ENCODE data around the gene PARD6B.

Gene PARD6B

DNA sequence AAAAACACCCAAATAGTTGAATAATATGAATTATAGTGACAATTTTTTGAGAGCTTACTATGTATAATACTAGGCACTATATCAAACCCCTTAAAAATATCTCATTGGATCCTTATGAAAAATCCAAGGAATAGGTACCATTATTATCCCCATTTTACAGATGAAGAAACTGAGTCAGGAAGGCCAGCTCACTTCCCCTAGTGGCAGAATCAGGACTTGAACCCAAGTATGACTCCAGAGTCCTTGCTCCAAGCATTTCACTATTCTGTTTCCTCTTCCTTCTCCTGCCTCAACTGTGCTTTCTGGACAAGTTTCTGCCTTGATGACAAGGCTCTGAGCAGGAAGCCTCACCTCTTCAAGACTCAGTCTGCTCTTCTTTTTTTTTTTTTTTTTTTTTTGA is 10.8 kb upstream of the PARD6B start:
- no peak overlapping the region for H3K9ac ChIP-seq (ENCODE audit: low read length)
- H3K27ac ChIP-seq (ENCODE audit: low read depth, low read length) = no peak overlapping the region
- H3K9me2 ChIP-seq (replicated peaks; ENCODE audit: insufficient read depth, low read length) = no peaks in the 10 kb centered on the region
- H2AFZ ChIP-seq (ENCODE audit: low read depth, low read length, severe bottlenecking) = no peak overlapping the region
- no peaks in the 10 kb centered on the region for H3K36me3 ChIP-seq (ENCODE audit: low read length)
- no peaks in the 10 kb centered on the region for H3F3A ChIP-seq (ENCODE audit: insufficient read depth)
- H3K27me3 ChIP-seq (ENCODE audit: low read length) = no peaks in the 10 kb centered on the region
- TF ChIP-seq, protein P1, sequence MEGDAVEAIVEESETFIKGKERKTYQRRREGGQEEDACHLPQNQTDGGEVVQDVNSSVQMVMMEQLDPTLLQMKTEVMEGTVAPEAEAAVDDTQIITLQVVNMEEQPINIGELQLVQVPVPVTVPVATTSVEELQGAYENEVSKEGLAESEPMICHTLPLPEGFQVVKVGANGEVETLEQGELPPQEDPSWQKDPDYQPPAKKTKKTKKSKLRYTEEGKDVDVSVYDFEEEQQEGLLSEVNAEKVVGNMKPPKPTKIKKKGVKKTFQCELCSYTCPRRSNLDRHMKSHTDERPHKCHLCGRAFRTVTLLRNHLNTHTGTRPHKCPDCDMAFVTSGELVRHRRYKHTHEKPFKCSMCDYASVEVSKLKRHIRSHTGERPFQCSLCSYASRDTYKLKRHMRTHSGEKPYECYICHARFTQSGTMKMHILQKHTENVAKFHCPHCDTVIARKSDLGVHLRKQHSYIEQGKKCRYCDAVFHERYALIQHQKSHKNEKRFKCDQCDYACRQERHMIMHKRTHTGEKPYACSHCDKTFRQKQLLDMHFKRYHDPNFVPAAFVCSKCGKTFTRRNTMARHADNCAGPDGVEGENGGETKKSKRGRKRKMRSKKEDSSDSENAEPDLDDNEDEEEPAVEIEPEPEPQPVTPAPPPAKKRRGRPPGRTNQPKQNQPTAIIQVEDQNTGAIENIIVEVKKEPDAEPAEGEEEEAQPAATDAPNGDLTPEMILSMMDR (IDR thresholded peaks at IDR 0.05; ENCODE audit: insufficient read depth, low read length, poor library complexity, severe bottlenecking) = no peak
- no peak for TF ChIP-seq EZH2phosphoT487 (conservative IDR thresholded peaks at IDR 0.05; ENCODE audit: low read length)
- H3K9me3 ChIP-seq (ENCODE audit: insufficient read depth, low read length) = no peaks in the 10 kb centered on the region
- H4K20me1 ChIP-seq (ENCODE audit: low read depth, low read length) = no peaks in the 10 kb centered on the region
- no peaks in the 10 kb centered on the region for H3K79me2 ChIP-seq (ENCODE audit: insufficient read depth, low read length)
- no peak overlapping the region for H3K4me2 ChIP-seq (ENCODE audit: low read depth, low read length, poor library complexity, severe bottlenecking)
- H3K4me3 ChIP-seq (ENCODE audit: insufficient read depth, low read length, poor library complexity, severe bottlenecking) = no peak overlapping the region

DNA sequence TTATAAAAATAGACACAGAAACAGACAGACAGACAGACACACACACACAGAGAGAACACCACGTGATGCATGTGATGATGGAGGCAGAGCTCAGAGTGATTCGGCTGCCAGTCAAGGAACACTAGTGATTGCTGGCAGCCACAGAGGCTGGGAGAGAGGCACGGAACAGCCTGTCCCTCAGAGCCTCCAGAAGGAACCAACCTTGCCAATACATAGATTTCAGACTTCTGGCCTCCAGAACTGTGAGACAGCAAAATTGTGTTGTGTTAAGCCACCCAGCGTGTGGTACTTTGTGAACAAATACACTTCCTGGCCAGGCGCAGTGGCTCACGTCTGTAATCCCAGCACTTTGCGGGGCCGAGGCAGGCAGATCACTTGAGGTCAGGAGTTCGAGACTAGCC is 9.5 kb upstream of the PARD6B start:
- Histone ChIP-seq H3F3A (ENCODE audit: insufficient read depth) (no peaks in the 10 kb centered on the region), H3K4me2 (ENCODE audit: low read depth, low read length, poor library complexity, severe bottlenecking) (no peak overlapping the region), H3K9ac (ENCODE audit: low read length) (no peak overlapping the region), H3K9me3 (ENCODE audit: insufficient read depth, low read length) (no peaks in the 10 kb centered on the region), H3K36me3 (ENCODE audit: low read length) (no peaks in the 10 kb centered on the region), H3K79me2 (ENCODE audit: insufficient read depth, low read length) (no peaks in the 10 kb centered on the region), H3K9me2 (replicated peaks; ENCODE audit: insufficient read depth, low read length) (no peaks in the 10 kb centered on the region), H3K4me3 (ENCODE audit: insufficient read depth, low read length, poor library complexity, severe bottlenecking) (no peak overlapping the region), H3K27me3 (ENCODE audit: low read length) (no peaks in the 10 kb centered on the region), H4K20me1 (ENCODE audit: low read depth, low read length) (no peaks in the 10 kb centered on the region), H3K27ac (ENCODE audit: low read depth, low read length) (no peak overlapping the region), H2AFZ (ENCODE audit: low read depth, low read length, severe bottlenecking) (no peak overlapping the region)
- no peak for TF ChIP-seq EZH2phosphoT487 (conservative IDR thresholded peaks at IDR 0.05; ENCODE audit: low read length)
- TF ChIP-seq, protein P1 (IDR thresholded peaks at IDR 0.05; ENCODE audit: insufficient read depth, low read length, poor library complexity, severe bottlenecking) = no peak

DNA sequence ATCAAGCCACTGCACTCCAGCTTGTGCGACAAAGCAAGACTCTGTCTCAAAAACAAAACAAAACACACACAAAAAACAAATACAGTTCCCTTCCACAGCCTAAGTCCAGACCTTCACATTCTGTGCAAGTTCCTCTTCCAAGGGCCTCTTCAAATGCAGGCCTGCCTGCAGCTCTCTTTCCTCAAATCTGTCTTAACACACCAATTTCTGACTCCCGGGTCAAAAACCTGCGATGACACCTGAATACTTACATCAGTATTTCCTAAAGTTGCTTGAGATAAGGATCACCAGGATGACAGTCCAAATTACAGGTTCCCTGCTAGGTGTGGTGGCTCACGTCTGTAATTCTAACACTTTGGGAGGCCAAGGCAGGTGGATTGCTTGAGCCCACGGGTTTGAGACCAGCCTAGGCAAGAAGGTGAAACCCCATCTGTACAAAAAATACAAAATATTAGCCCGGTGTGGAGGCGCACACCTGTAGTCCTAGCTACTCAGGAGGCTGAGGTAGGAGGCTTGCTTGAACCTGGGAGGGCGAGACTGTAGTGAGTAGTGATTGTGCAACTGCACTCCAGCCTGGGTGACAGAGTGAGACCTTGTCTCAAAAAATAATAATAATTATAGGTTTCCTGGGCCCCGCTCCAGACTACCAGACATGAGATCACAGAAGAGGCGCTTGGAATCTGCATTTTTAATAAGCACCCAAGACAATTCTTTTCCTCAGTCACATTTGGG is 8.8 kb upstream of the PARD6B start:
- Histone ChIP-seq H3K4me2 (ENCODE audit: low read depth, low read length, poor library complexity, severe bottlenecking) (no peak overlapping the region), H4K20me1 (ENCODE audit: low read depth, low read length) (no peaks in the 10 kb centered on the region), H3K9me3 (ENCODE audit: insufficient read depth, low read length) (no peaks in the 10 kb centered on the region), H3K27ac (ENCODE audit: low read depth, low read length) (no peak overlapping the region), H3K27me3 (ENCODE audit: low read length) (no peaks in the 10 kb centered on the region), H3K9ac (ENCODE audit: low read length) (no peak overlapping the region), H3K4me3 (ENCODE audit: insufficient read depth, low read length, poor library complexity, severe bottlenecking) (no peak overlapping the region), H2AFZ (ENCODE audit: low read depth, low read length, severe bottlenecking) (no peak overlapping the region), H3F3A (ENCODE audit: insufficient read depth) (no peaks in the 10 kb centered on the region), H3K36me3 (ENCODE audit: low read length) (no peaks in the 10 kb centered on the region), H3K9me2 (replicated peaks; ENCODE audit: insufficient read depth, low read length) (no peaks in the 10 kb centered on the region), H3K79me2 (ENCODE audit: insufficient read depth, low read length) (no peaks in the 10 kb centered on the region)
- TF ChIP-seq, protein P1 (IDR thresholded peaks at IDR 0.05; ENCODE audit: insufficient read depth, low read length, poor library complexity, severe bottlenecking) = no peak
- TF ChIP-seq EZH2phosphoT487 (conservative IDR thresholded peaks at IDR 0.05; ENCODE audit: low read length) = no peak

All from SU-DHL-6 (cell line).